NCI-H1105 (cell line): ENCODE data around the gene TECPR1.

Experiments used
- DNase-seq: peaks from one replicate; lab custom pipeline; 2025; lab: John Stamatoyannopoulos, UW

TECPR1 gene

DNA sequence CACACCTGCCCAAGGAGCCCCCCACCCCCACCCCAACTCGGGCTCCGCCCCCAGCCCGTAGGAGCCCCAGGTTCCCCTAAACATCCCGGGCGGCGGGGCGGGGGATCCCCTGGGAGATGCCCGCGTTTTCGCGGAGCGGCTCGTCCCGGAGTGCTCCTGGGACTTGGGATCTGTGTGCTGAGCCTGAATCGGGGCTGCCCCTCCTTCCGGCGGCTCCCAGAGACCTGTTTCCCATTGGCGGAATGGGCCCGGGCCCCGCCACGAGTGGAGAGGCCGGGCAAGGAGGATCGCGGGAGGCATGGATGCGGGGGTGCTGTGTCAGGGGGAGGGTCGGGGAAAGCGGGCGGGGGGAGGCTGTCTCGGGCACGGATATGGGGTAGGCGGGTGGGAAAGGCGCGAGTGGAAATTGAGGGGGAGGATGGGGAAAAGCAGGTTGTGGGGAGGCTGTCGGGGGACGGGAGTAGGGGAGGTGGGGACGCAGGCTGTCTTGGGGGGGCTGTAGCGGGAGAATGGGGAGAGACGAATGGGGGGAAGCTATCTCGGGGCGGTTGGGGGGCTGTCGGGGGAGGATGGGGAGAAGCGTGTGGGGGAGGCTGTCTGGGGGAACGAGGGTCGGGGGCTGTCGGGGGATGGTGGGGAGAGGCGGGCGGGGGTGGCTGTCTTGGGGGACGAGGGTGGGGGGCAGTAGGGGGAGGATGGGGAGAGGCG is 41.4 kb downstream of the TECPR1 start:
- DNase-seq, result peak; percentile 14

DNA sequence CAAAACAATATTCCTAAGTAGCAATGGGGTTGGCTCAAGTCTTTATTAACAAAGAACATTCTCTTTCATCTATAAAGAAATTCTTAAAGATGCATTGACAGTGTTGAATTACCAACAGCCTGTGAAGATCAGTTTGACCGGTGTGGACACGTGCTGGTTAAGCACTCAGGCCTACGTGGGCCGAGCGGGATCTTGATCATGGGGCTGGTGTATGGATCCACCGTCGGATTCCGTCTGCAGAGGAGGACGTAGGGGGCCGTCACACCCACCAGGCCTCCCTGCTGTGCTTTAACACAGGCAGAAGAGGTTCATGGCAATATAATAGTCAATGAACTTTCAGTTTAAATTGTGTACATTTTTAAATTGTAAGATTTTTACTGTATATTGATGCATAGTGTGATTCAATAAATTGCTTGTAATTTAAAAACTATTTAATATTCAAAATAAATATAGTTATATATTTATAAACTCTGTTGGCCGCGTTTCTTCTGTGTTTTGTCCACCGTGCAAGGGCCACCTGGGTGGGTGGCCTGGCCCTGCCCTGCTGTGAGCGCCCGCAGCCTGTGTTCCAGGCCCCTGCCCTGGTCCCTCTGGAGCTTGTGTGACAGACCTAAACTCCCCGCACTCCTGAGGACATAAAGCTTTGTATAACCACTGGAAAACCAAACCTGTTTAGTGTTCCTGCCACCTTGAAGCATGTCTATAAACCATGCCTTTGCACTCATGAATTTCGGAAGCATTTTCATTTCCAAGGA is 42.7 kb downstream of the TECPR1 start:
- no peak for DNase-seq

DNA sequence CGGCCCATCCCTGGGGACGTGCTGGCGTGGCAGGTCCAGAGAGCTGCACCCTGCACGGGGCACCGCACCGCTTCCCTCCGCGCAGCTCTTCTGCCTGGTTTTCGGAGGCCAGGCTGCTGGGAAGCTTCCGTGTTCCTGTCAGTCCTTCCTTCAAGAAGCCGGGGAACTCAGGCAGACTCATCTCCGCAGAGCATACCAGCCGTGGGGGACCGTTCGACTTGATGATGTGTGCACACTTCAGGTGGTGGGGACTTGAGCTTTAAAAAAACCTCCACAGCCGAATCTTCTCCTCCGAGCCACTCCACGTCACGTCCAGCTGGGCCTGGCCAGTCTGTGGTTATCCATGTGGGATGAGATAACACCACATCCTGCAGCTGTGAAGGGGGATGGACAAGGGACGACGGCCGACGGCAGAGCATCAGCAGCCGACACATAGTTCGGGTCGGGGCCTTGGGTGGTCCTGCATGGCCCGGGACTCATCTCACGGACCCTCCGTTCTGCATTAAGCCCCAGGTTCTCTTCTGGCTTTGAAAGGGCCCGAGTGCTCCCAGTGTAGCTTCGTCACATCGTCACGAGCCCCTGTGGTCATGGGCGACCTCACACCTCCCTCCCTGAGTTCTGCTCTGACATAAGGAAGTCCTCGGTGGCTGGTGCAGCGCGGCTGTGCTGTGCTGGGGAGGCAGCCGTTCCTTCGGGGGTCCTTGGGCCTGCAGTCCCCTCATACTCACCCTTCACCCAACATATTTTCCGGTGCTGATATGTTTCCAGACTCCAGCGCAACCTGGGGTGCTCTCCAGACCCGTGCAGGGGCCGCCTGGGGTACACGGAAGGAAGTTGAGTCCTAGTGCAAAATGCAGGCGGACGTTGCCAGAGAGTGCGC is 45.3 kb downstream of the TECPR1 start:
- no peak for DNase-seq

DNA sequence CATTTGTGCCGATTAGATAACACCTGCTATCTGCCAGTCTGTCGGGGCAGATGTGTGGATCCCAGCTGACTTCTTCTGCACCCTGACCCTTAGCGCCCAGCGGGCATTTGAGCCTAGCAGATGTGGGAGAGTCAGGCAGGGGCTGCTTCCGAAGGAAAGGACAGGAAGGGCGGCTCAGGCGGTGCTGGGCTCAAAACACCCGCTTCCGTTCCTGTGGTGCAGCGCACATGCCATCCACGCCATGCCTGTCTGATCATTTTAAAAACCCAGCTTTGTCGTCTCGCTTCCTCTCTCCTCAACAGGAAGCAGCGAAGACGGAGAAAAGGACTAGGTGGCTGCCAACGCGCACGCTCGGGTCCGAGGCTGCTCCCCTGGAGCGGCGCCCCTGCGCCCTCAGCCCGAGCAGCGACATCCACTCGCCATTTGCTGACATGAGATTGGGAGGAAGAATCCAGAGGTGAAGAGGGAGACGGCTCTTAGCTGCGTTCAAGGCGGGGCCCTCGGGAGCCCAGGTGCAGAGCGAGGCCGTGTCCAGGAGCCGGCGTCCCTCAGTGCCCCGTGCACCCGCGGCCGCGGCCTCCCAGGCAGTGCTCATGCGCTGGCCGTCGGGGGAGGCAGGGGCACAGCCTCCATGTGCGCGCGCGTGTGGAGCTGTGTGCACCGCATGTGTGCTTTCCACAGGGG is 46.7 kb downstream of the TECPR1 start:
- DNase-seq, result no peak

DNA sequence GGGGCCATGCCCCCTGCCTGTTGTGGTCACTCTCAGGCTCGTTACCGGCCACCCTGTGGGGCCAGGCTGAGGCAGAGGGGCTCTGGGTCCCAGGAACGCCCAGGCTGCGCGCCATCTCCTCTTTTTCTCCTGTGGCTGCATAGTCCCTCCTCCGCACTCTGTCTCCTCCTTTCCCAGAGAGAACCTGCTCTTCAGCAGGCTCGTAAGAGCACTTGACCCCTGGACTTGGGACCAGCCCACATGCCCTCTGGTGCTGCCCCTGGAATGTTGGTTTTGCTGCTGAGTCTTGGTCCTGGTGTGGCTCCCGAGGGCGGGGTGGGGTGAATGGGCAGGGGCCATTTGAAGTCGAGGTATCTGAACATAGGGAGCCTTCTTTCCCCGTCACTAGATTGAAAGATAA is 47.4 kb downstream of the TECPR1 start:
- no peak for DNase-seq

DNA sequence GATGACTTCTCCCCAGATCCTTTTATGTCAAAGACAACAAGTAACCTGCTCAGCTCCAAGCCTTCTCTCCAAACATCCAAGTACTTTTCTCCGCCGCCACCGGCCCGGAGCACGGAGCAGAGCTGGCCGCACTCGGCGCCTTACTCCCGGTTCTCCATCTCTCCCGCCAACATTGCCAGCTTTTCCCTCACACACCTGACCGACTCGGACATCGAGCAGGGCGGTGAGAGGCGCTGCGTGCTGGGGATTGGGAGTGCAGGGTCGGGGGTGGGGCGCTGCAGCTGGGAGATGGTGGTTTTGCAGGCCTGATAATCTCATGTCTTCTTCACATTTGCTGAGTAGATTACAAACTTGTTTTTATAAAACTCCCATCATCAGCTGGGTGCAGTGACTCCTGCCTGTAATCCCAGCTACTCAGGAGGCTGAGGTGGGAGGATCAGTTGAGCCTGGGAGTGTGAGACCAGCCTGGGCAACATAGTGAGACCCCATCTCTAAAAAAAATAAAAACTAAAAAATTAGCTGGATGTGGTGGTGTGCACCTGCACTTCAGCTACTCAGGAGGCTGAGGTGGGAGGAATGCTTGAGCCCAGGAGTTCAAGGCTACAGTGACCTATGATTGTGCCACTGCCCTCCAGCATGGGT is 47.9 kb downstream of the TECPR1 start:
- DNase-seq, result no peak

DNA sequence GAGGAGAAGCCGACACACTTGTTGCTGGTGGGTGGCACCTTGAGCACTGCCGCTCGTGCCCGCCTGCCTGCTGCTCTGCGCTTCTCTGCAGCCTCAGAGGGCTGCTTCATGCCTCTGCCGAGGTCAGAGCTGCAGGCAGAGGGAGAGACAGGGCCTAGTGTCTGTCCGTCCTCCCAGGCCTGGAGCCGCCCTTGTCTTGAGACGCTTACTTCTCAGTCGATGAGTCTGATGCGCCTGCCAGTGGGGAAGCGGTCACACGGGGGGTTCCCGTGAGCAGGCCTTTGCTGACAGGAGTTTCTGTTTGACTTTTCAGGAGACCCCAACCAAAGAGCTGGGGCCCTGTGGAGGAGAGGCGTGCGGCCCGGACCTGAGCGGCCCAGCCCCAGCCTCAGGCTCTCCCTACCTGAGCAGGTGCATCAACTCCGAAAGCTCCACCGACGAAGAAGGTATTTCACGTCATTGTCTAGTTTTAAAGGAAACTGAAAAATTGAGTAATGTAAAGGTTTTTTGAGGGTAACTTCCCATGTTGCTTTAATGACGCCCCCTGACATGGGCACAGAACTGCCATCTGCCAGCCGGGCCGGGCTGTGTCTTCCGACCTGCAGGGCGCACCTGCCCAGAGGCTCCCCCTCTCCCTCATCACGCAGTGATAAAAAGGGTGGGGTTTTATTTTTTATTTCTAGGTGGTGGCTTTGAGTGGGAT is 48.6 kb downstream of the TECPR1 start:
- DNase-seq, result no peak

DNA sequence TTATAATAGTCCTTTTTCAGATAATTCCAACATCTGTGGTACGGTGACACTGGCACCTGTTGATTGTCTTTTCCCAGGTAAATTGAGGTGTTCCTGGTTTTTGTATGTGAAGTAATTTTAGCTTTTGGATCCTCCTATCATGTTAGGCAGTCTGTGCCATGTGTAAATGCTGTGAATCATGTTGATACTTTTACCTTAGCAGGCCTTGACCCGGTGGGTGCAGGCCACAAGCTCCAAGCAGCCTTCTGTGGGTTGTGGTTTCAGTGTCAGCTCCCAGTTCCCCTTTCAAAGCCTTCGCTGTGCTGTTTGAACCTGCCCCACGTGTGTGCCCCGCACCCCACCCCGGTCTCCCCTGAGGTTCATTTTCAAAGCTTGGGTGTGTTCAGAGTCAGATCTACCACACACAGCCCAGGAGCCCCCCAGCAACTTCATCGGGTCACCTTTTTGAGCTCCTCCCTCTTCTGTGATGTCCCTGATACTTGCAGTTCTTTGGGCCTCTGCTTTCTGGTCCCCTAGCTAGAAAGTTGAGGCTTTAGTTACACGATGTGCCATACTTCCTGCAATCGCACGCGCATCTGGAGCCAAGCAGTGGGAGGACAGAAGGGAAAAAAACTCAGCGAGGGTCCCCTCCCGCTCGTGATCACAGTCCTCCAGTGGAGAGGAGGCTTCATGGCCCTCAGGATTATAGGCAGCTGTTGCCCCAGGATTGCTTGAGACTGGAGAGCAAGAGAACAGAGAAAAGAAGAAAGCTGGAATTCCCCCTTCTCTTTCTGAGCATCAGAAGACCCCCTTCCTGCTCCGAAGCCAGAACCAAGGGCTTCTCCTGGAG is 49.5 kb downstream of the TECPR1 start:
- no peak for DNase-seq

DNA sequence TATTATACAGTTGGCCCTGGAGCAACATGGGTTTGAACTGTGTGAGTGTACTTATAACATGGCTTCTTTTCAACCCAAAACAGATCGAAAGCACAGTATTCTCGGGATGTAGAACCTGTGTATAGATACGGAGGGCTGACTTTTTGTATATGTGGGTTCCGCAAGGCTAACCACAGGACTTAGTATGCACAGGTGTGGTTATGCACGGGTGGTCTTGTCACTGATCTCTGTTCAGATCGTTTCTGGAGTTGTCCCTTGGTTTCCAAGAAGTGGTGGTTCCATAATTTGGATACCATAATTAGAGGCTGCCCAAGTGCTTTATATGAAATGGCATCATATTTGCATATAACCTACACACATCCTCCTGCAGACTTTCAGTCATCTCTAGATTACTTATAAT is 51.7 kb downstream of the TECPR1 start:
- no peak for DNase-seq

DNA sequence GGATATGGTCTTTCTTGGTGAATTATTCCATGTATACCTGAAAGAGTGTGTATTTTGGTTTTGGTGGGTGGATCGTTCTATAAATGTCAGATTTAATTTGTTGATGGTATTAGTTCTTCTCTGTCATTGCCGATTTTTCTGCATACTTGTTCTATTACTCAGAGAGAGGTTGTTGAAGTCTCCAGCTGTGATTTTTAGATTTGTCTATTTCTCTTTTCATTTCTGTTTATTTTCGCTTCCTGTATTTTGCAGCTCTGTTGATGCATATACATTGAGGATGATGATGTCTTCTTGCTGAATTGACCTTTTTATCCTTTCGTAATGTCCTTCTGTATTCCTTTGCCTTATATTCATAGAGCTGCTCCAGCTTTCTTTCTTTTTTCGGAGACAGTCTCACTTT is 52.9 kb downstream of the TECPR1 start:
- no peak for DNase-seq

DNA sequence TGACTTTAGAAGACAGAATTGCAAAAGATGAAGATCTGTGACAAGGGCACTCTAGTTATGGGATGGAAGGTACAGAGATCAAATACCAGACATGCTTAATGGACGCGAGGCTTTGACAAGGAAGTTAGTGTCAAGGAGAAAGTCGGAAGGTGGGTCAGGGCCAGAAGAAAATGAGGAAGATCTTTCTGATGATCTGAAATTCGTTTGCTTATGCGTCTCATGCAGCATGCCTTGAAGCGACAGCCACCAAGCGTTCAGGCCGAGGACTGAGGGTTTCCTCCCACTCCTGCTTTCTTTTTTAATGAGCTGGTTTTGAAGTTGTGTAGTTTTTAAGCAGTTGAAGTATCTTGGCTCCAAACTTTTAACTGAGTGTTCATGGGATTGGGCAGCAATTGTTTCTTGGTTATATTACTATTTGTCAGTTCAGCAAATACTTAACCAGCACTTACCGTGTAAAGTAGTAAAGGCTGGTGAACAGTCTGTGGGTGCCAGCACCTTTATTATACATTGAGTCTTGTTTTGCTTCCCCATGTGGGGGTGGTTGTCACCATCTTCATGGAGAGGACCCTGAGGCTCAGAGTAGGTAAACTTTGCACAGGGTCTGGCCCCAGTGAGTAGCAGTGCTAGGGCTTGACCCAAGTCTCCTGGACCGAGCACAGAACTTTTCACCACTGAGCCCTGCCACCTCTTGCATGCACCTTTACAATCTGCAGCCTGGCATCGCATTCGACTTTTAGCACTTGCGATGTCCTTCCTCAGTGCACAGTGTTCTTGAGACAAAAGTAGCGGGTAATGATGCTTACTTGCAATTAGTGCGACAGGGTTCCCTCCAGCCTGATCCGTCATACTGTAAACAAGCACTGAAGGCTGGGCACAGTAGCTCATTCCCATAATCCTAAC is 55.1 kb downstream of the TECPR1 start:
- no peak for DNase-seq

DNA sequence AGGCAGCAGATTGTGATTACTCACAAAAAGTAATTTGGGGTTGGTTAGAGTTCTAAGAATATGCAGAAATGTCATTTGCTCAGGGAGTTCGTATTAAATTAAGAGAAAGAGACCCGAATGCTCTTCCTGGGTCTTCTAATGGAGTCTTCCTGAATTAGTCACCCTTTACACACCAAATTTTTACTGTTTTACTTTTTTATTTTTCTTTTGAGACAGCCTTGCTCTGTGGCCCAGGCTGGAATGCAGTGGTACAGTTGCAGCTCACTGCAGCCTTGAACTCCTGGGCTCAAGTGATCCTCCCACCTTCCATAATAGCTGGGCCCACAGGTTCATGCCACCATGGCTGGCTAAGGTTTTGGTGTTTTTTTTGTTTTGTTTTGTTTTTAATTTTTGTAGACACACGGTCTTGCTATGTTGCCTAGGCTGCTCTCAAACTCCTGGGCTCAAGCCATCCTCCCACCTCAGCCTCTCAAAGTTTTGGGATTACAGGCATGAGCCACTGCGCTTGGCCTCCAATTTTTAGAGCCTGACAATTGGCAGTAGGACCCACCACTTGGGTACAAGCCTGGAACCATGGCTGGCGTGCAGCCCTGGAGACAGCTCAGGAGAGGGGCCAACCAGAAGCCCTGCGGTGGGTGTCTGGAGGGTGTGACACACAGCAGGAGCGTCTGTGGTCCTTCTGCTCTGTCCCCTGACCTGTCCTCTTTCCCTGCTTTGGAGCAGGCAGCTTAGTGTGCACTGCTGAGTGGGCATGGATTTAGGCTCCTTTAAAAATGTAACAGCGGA is 57.2 kb downstream of the TECPR1 start:
- no peak for DNase-seq

DNA sequence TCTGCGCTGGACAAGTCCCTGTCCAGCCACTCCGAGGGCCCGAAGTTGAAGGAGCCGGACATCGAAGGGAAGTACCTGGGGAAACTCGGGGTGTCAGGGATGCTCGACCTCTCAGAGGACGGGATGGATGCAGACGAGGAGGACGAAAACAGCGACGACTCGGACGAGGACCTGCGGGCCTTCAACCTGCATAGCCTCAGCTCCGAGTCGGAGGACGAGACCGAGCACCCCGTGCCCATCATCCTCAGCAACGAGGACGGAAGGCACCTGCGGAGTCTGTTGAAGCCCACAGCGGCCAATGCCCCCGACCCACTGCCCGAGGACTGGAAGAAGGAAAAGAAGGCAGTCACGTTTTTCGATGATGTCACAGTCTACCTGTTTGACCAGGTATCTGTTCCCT is 57.8 kb downstream of the TECPR1 start:
- DNase-seq, result no peak

DNA sequence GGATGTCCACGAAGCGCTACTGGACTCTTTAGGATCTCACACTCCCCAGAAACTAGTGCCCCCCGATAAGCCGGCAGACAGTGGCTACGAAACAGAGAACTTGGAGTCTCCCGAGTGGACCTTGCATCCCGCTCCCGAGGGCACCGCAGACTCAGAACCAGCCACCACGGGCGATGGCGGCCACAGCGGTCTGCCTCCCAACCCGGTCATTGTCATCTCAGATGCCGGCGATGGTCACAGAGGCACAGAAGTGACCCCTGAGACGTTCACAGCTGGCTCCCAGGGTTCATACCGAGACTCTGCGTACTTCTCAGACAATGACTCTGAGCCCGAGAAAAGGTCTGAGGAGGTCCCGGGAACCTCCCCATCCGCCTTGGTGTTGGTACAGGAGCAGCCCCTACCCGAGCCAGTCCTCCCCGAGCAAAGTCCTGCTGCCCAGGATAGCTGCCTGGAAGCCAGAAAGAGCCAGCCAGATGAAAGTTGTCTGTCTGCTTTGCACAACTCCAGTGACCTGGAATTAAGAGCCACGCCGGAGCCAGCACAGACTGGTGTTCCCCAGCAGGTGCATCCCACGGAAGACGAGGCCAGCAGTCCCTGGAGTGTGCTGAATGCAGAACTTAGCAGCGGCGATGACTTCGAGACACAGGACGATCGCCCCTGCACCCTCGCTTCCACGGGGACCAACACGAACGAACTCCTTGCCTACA is 58.4 kb downstream of the TECPR1 start:
- DNase-seq, result no peak

DNA sequence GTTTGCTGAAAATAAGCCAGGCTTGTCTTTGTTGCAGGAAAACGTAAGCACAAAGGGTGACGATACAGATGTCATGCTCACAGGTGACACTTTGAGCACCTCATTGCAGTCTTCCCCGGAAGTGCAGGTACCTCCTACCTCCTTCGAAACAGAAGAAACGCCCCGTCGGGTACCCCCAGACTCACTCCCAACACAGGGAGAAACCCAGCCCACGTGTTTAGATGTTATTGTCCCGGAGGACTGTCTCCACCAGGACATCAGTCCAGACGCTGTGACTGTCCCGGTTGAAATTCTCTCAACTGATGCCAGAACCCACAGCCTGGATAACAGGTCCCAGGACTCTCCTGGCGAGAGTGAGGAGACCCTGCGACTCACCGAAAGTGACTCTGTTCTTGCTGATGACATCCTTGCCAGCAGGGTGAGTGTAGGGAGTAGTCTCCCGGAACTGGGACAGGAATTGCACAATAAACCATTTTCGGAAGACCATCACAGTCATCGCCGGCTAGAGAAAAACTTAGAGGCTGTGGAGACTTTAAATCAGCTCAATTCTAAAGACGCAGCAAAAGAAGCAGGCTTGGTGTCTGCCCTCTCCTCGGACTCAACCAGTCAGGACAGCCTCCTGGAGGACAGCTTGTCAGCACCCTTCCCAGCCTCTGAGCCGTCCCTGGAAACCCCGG is 59.1 kb downstream of the TECPR1 start:
- no peak for DNase-seq

DNA sequence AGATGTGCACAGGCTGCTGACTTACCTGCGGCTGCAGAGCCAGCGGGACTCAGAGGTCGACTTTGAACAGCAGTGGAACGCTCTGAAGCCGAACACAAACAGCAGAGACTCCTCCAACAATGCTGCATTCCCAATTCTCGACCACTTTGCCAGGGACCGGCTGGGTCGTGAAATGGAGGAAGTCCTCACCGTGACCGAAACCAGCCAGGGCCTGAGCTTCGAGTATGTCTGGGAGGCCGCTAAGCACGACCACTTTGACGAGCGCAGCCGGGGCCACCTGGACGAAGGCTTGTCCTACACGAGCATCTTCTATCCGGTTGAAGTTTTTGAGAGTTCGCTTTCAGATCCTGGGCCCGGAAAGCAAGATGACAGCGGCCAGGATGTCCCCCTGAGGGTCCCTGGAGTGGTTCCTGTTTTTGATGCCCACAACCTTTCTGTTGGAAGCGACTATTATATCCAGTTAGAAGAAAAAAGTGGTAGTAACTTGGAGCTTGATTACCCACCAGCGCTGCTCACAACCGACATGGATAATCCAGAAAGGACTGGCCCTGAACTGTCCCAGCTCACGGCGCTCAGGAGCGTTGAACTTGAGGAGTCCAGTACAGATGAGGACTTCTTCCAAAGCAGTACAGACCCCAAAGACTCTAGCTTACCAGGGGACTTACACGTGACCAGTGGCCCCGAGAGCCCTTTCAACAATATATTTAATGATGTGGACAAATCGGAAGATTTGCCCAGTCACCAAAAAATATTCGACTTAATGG is 60.2 kb downstream of the TECPR1 start:
- no peak for DNase-seq
